Measurements from ENCODE around the gene PRKCE.

DNA sequence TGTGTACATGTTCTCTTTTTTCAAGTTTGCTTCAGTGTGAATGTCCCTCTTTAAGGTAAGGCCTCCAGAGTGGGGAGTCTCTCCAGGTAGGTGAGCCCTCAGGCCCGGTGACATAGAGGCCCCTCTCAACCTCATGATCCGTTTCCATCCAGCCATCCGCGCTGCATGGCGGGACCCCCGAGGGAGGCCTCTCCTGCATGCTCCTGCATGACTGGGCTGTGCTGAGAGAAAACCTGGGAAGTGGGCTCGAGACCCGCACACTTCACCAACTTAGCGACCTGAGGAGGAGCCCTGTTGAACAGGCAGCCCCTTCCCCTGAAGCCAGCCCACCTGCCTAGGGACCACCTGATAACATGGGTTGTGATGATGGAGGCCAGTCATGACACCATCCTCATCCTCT is 514.4 kb downstream of the PRKCE start:
- TF ChIP-seq CTCF (IDR thresholded peaks at IDR 0.05) = no peak
- no peak for TF ChIP-seq POLR2AphosphoS5 (IDR thresholded peaks at IDR 0.05)
- no peak for TF ChIP-seq POLR2A (IDR thresholded peaks at IDR 0.05)
